ENCODE data around the gene PEX7. TPM values are rescaled to one million over a fixed set of nuclear protein-coding genes. Genes with fewer than 3 reads are reported as not detected.

PEX7 gene
- total and polyA plus RNA-seq, 10 of the 15 experiments (the other 5 are each of a cell fraction or from before 2014, with no cell fraction given), result 0.58 to 12.4 (median 8.8) TPM

DNA sequence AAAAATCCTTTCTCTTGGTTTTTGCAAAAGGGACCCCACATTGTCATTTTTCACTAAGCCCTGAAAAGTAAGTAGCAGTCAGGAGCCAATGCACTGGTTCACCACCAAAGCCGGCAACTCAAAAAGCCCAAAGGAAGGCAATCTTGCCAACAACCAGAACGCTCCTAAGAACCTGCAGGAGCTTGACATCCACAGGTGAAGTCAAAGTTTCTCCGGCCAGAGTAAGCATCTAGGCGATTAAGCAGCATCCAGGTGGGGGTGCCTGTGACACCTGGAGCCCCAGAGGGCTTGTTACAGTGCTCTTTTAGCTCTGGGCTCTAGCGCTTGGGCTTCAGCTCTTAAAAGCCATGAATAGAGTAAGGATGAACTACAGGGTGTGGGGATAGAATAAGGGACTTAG lies 135.8 kb downstream of the PEX7 start:
- Histone ChIP-seq H3K4me1 (ENCODE audit: control insufficient read depth, insufficient read depth, low read length) (peaks cover 4% of the 10 kb centered on the region; the same call in 1 of the 2 replicates), H2AFZ (ENCODE audit: control insufficient read depth, low read depth, low read length) (no peak overlapping the region), H4K20me1 (ENCODE audit: control insufficient read depth, insufficient read depth) (no peaks in the 10 kb centered on the region), H3K9me3 (replicated peaks; ENCODE audit: control insufficient read depth, insufficient read depth, low read length) (no peaks in the 10 kb centered on the region), H3K9ac (ENCODE audit: control insufficient read depth, insufficient read depth, low read length) (no peak overlapping the region), H3K79me2 (ENCODE audit: control insufficient read depth, insufficient read depth, low read length) (no peaks in the 10 kb centered on the region), H3K4me3 (no peak overlapping the region), H3K27ac (ENCODE audit: control insufficient read depth, insufficient read depth) (no peak overlapping the region), H3K27me3 (replicated peaks in 1 of 2; ENCODE audit: control insufficient read depth in 2 of 2, insufficient read depth in 2 of 2, low read length in 1 of 2) (no peaks in the 10 kb centered on the region; a peak in 2 of 4 replicates), H3K36me3 (ENCODE audit: control insufficient read depth in 2 of 2, insufficient read depth in 2 of 2, low read length in 1 of 2) (no peaks in the 10 kb centered on the region), H3K4me2 (ENCODE audit: control insufficient read depth, insufficient read depth) (no peak overlapping the region)
- POLR2A ChIA-PET, result no interaction called here
- SMC1A ChIA-PET (ENCODE audit: uncharacterized antibody, unreplicated experiment), result no interaction called here
- FAIRE-seq, result no peak
- no peak for ATAC-seq
- intact Hi-C loops (cut with micrococcal nuclease; ENCODE audit: unreplicated experiment) (no loop called here), in situ Hi-C loops (cut with MboI) (no loop called here)
- DNase-seq (ENCODE audit: low read depth, low spot score), result no peak
- CTCF ChIA-PET, result interaction anchor here (1.6 kb wide), 1 partner anchor 113 kb away, joined by 4 read pairs; no protein-coding TSS in a partner anchor
- no TSS peak for BruUV-seq (replicated peaks)
- WGBS (ENCODE audit: insufficient coverage, insufficient replicate concordance, low lambda C conversion rate, missing lambda C conversion rate), result 53% methylated on average over 5 of the region's 5 CpGs
- RAD21 ChIA-PET (ENCODE audit: unreplicated experiment), result no interaction called here
- TF ChIP-seq JUND (IDR thresholded peaks at IDR 0.05; ENCODE audit: low read depth, low read length), result no peak
- no peak for TF ChIP-seq E4F1 (IDR thresholded peaks at IDR 0.05; ENCODE audit: borderline replicate concordance, partially characterized antibody)
- no peak for TF ChIP-seq CBFB (IDR thresholded peaks at IDR 0.05; ENCODE audit: low read depth)
- TF ChIP-seq FOS (IDR thresholded peaks at IDR 0.05; ENCODE audit: borderline replicate concordance, extremely low read depth, insufficient read length), result no peak
- TF ChIP-seq, protein P1, sequence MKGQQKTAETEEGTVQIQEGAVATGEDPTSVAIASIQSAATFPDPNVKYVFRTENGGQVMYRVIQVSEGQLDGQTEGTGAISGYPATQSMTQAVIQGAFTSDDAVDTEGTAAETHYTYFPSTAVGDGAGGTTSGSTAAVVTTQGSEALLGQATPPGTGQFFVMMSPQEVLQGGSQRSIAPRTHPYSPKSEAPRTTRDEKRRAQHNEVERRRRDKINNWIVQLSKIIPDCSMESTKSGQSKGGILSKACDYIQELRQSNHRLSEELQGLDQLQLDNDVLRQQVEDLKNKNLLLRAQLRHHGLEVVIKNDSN (IDR thresholded peaks at IDR 0.05; ENCODE audit: borderline replicate concordance, extremely low read length, insufficient read depth, low read depth, low read length), result no peak
- no peak for TF ChIP-seq ESRRA (IDR thresholded peaks at IDR 0.05; ENCODE audit: low read length)
- TF ChIP-seq NBN (IDR thresholded peaks at IDR 0.05), result no peak
- no peak for TF ChIP-seq YBX1 (IDR thresholded peaks at IDR 0.05)
- TF ChIP-seq NKRF (conservative IDR thresholded peaks at IDR 0.05), result no peak
- TF ChIP-seq ZNF592 (IDR thresholded peaks at IDR 0.05), result no peak
- no peak for TF ChIP-seq HDGF (IDR thresholded peaks at IDR 0.05)
- TF ChIP-seq SP1 (IDR thresholded peaks at IDR 0.05; ENCODE audit: low read depth, low read length), result no peak
- TF ChIP-seq SKIL (IDR thresholded peaks at IDR 0.05; ENCODE audit: low read depth, poor library complexity, severe bottlenecking), result no peak
